ENCODE measurements around the gene SHC3. TPM values are rescaled to one million over a fixed set of nuclear protein-coding genes. Genes with fewer than 3 reads are reported as not detected.

SHC3 gene
- total RNA-seq, 4 donors from 2014 or later: 0.38 to 9.3 (median 4.4) TPM

DNA sequence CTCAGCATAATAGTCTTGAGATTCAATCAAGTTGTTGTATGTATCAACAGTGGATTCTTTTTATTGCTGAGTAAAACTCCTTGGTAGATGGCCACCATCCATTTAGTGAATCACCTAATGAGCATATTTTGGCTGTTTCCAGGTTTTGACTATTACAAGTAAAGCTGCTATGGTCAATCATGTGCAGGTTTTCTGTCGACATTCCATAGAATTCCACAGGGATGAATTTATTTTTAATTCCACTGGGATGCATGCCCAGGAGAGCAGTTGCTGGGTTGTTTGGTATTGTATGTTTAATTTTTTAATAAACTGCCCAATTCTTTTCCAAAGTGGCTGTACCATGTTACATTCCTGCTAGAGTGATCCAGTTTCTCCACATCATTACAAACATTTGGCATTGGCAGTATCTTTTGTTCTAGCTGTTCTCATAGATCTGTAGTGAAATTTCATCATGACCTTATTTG is 197.8 kb downstream of the SHC3 start:
- no peak for DNase-seq
- Histone ChIP-seq H3K9me3 (no peaks in the 10 kb centered on the region), H3K4me3 (no peak overlapping the region), H3K27ac (peak overlapping the region in 2 of 4 donors; percentile 2 to 14), H3K27me3 (no peaks in the 10 kb centered on the region), H3K36me3 (no peaks in the 10 kb centered on the region), H3K4me1 (peaks cover 11 to 27% (median 11%) of the 10 kb centered on the region in 3 donors)
- intact Hi-C loops (cut with DNase I): loop anchor here (5.0 kb wide), 1 partner anchor 383 kb away; no protein-coding TSS in a partner anchor
- WGBS, 2 donors: 16 to 19% methylated on average over 1 of the region's 1 CpG
- TF ChIP-seq POLR2A (IDR thresholded peaks at IDR 0.05): no peak
- TF ChIP-seq, protein P1, sequence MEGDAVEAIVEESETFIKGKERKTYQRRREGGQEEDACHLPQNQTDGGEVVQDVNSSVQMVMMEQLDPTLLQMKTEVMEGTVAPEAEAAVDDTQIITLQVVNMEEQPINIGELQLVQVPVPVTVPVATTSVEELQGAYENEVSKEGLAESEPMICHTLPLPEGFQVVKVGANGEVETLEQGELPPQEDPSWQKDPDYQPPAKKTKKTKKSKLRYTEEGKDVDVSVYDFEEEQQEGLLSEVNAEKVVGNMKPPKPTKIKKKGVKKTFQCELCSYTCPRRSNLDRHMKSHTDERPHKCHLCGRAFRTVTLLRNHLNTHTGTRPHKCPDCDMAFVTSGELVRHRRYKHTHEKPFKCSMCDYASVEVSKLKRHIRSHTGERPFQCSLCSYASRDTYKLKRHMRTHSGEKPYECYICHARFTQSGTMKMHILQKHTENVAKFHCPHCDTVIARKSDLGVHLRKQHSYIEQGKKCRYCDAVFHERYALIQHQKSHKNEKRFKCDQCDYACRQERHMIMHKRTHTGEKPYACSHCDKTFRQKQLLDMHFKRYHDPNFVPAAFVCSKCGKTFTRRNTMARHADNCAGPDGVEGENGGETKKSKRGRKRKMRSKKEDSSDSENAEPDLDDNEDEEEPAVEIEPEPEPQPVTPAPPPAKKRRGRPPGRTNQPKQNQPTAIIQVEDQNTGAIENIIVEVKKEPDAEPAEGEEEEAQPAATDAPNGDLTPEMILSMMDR (IDR thresholded peaks at IDR 0.05): no peak

DNA sequence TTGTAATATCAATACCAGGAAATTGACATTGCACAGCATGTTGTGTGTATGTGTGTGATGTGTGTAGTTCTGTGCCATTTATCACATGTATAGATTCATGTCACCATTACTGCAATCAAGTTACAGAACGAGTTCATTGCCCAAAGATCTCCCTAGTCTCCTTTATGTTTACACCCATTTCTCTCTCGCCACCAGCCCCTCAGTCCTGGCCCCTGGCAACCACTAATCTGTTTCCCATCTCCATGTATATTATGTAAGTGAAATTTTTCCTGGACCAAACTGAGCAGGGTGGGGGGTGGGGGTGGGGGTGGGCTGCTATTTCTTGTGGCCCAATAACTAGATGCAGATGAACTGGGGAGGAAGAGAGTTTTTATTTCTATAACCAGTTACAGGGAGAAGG is 198.8 kb downstream of the SHC3 start:
- intact Hi-C loops (cut with DNase I): loop anchor here (5.0 kb wide), 1 partner anchor 382 kb away; no protein-coding TSS in a partner anchor
- peaks cover 3 to 19% (median 5%) of the 10 kb centered on the region in 3 donors for H3K4me1 ChIP-seq
- H3K9me3 ChIP-seq: no peaks in the 10 kb centered on the region
- H3K36me3 ChIP-seq: no peaks in the 10 kb centered on the region
- no peak for TF ChIP-seq POLR2A (IDR thresholded peaks at IDR 0.05)
- TF ChIP-seq, protein P1 (IDR thresholded peaks at IDR 0.05): no peak
- H3K4me3 ChIP-seq: no peak overlapping the region
- WGBS, 2 donors: 81 to 88% methylated on average over 2 of the region's 2 CpGs
- H3K27me3 ChIP-seq: no peaks in the 10 kb centered on the region
- H3K27ac ChIP-seq: peak overlapping the region in 1 of 4 donors; percentile 2
- no peak for DNase-seq

DNA sequence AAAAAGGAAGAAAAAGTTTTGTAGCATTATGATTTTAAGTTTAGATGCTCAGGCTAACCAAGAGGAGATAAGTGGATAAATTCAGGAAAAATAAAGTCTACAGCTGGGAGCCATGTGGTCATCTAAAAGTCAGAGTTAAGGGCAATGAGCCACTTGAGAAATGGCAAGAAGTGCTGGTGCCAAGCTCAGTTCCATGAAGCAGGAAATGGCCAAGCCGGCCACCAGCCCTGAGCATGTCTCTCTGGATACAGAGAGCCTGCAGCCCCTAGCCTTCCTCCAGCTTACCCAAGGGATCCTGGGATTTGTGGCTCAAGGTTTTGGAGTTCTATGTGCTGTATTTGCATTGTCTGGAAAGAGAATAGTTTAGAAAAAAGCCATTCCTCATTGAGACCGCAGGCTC is 199.6 kb downstream of the SHC3 start:
- no peaks in the 10 kb centered on the region for H3K36me3 ChIP-seq
- DNase-seq: no peak
- H3K9me3 ChIP-seq: no peaks in the 10 kb centered on the region
- intact Hi-C loops (cut with DNase I): no loop called here
- peaks cover 0 to 11% (median 3%) of the 10 kb centered on the region in 3 donors for H3K4me1 ChIP-seq
- TF ChIP-seq, protein P1 (IDR thresholded peaks at IDR 0.05): no peak
- no peak for TF ChIP-seq POLR2A (IDR thresholded peaks at IDR 0.05)
- 66 to 83% methylated on average over 2 of the region's 2 CpGs for WGBS, 2 donors
- H3K27me3 ChIP-seq: no peaks in the 10 kb centered on the region
- no peak overlapping the region for H3K4me3 ChIP-seq
- no peak overlapping the region for H3K27ac ChIP-seq

DNA sequence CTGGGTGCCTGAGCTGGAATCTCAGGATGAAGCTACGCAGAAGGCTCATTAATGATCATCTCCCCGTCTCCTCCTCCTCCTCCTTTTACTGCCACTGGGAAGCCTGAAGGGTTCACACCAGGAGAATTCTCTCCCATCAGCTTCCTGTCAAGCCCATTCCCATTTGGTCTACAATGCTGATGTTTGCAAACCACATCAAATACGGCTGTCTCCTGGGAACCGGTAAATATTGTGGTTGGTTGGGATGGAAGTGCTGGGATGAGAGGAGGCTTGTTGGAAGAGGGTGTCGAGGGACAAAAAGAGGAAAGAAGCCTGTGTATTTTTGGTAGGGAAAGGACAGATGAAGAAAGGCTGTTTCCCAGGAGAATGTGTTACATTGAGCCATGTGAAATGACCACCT is 200.6 kb downstream of the SHC3 start:
- intact Hi-C loops (cut with DNase I): no loop called here
- Histone ChIP-seq H3K27me3 (no peaks in the 10 kb centered on the region), H3K4me1 (peaks cover 0 to 6% (median 0%) of the 10 kb centered on the region in 3 donors), H3K4me3 (no peak overlapping the region), H3K36me3 (no peaks in the 10 kb centered on the region), H3K9me3 (no peaks in the 10 kb centered on the region), H3K27ac (no peak overlapping the region)
- DNase-seq: no peak
- WGBS, 2 donors: 48 to 73% methylated on average over 3 to 5 of the region's 5 CpGs
- TF ChIP-seq POLR2A (IDR thresholded peaks at IDR 0.05): no peak
- TF ChIP-seq, protein P1 (IDR thresholded peaks at IDR 0.05): no peak

DNA sequence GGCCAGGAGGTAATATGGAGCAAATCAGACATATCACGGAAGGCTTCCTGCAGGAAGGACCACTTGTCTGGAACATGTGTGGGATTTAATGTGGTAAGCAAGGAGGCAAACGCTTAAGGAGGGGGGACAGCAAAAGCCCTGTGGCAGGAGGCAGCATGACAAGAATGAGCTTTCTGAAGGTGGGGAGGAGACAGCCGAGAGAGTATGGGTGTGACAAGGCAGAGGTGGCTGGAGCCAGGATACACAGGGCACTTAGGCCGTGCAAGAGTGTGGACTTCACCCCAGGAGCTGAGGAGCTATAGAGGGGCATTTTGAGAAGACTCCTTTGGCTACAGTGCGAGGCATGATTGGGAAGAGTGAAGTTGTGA is 201.7 kb downstream of the SHC3 start:
- H3K27me3 ChIP-seq: no peaks in the 10 kb centered on the region
- TF ChIP-seq, protein P1 (IDR thresholded peaks at IDR 0.05): no peak
- no peak for TF ChIP-seq POLR2A (IDR thresholded peaks at IDR 0.05)
- no peak for DNase-seq
- intact Hi-C loops (cut with DNase I): no loop called here
- no peak overlapping the region for H3K27ac ChIP-seq
- 81 to 92% methylated on average over 5 of the region's 5 CpGs for WGBS, 2 donors
- no peaks in the 10 kb centered on the region for H3K9me3 ChIP-seq
- no peaks in the 10 kb centered on the region for H3K36me3 ChIP-seq
- peaks cover 0 to 6% (median 0%) of the 10 kb centered on the region in 3 donors for H3K4me1 ChIP-seq
- H3K4me3 ChIP-seq: no peak overlapping the region

All from esophagus squamous epithelium (tissue), 5 donors.